NCI-H774 (cell line): Measurements from ENCODE around the gene MAEA.
"Not testable (repeated sequence)": the region's sequence is repeated elsewhere in the genome, so short reads cannot be mapped to it uniquely, and the experiment has no call there.

Source experiments
- DNase-seq: peaks from one replicate; lab custom pipeline; 2025; lab: John Stamatoyannopoulos, UW

MAEA gene

DNA sequence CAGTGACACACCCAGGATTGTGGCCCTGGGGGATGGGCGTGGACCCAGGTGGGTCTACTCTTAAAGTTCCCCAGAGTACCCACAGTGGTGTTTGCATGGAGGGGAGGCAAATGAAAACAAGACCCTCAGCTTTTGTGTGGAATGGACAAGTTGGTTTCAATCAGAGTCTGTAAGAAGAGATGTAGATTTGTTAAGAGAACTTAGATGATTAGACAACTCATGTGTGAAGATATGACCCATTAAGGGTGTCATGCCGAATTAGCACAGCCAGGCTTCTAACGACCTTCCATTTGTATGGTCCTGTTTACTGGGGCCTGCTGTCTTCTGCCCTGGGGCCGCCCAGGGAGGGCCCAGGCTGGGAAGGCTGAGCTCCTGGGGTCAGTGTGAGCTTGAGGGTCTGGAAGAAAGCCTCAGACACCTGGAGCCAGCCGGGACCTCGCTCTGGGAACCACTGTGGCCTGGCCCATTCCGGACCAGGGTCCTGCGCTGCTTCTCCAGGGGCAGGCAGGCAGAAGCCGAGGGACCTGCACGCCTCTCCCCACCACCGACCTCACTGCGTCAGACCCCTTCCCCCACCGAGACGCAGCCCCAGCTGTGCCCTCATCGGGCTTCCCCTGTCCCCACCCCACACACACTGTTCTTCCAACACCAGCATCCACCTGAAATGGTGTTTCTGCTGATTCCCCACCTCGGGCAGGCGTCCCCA lies 77.7 kb downstream of the MAEA start:
- no peak for DNase-seq

GRCh38 chr4:1367936-1368289 lies 78.2 kb downstream of the MAEA start:
- DNase-seq = no peak

DNA sequence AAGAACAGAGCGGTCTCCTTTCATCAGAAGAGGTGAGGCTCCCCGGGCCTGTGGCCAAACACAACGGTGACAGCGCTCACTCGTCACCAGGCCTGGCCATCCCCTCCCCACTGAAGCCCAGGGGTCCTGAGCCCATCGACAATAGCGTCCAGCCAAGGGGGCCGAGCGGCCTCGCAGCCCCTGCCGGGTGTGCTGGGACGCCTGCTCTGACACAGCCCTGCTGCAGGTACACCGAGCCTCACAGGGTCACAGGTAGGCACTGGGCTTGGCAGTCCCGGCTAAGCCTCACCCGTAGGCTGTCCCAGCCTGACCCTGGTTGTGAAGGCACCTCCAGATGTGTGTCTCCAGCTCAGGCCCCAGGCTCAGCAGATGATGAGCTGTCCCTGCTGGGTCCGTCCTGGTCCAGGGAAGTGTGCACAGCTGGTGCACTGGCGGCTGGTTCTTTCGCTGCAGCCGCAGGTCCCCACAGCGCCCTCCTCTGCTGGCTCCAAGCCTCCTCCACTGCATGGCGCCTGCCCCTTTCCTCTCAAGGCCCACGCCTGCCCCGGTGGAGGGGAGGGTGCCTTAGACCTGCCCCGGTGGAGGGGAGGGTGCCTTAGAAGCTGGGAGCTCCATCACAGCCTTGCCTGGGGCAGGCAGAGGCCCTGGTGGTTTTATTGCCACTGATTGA lies 78.9 kb downstream of the MAEA start:
- no peak for DNase-seq

DNA sequence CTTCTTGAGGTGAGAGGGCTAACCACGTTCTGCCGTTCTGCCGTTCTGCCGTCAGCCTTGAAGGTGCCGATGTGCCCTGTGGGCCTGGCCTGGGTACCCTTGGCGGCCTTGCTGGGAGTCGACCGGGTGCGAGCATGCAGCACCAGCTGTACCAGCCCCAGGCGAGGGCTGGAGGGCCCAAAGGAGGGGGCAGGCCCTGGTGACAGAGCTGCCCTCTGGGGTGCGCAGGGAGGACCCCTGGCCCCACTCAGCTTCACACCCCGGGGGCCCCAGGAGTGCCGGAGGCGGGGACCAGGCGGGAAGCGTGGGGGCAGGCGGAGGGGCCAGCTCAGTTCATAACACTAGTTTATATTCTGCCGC lies 79.4 kb downstream of the MAEA start:
- DNase-seq = no peak

GRCh38 chr4:1369479-1370079 lies 79.9 kb downstream of the MAEA start:
- no peak for DNase-seq

GRCh38 chr4:1370321-1371124 lies 80.8 kb downstream of the MAEA start:
- no peak for DNase-seq

GRCh38 chr4:1371176-1372165 lies 81.8 kb downstream of the MAEA start:
- DNase-seq = no peak

DNA sequence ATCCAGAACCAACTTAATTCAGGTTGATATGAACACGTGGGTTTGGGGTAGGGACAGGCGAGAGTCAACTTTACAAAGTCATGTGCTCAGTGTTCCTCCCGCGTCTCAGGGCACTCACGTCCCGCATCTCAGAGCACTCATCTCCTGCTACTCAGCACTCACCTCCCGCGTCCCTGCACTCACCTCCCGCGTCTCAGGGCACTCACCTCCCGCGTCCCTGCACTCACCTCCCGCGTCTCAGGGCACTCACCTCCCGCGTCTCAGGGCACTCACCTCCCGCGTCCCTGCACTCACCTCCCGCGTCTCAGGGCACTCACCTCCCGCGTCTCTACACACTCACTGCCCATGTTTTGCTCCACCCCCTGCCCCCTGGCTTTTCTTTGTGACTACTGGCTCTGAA lies 82.9 kb downstream of the MAEA start:
- DNase-seq = not testable (repeated sequence)

GRCh38 chr4:1373892-1374705 lies 84.4 kb downstream of the MAEA start:
- DNase-seq = no peak

DNA sequence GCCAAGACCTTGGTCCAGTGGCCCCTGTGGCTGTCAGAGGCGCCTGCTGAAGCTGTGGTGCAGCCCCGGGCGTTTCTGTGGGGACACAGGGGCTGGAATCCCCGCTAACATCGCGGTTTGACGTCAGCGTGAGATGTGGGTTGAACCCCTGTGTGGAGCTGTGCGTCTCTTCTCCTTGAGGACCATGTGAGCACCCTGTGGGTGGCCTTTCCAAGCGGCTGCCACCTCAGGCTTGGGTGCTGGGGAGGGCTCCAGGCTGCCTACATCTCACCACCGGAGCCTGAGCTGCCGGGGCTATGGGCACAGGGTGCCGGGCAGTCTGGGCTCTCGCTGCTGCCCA lies 85.0 kb downstream of the MAEA start:
- no peak for DNase-seq

DNA sequence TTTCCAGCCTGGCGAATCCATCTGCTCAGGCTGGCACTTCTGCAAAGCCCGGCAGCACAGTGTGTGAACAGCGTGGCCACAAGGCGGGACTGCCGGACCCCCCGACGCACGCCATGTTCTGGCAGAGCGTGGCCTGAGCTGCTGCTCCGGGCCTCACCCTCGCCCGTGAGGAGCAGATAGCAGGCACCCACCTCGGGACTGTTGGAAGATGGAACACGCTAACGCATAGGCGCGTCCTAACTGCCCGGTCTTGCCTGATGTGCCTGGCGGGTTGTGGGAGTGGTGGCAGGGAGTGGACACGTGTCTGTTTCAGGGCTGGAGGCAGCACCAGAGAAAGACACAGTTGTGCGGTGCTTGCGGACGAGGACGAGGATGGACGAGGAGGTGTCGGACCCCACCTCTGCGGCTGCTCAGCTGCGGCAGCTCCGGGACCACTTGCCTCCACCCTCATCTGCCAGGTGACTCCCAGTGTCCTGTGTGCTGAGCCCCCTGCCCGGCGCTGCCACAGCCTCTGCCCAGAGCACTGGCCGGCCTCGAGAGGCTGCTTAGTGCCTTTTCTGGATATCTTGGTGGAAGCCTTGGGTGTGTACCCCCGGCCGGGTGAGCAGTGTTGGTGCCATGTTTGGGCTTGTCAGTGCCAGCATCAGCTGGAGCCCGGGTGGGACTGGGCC lies 85.5 kb downstream of the MAEA start:
- DNase-seq = no peak

DNA sequence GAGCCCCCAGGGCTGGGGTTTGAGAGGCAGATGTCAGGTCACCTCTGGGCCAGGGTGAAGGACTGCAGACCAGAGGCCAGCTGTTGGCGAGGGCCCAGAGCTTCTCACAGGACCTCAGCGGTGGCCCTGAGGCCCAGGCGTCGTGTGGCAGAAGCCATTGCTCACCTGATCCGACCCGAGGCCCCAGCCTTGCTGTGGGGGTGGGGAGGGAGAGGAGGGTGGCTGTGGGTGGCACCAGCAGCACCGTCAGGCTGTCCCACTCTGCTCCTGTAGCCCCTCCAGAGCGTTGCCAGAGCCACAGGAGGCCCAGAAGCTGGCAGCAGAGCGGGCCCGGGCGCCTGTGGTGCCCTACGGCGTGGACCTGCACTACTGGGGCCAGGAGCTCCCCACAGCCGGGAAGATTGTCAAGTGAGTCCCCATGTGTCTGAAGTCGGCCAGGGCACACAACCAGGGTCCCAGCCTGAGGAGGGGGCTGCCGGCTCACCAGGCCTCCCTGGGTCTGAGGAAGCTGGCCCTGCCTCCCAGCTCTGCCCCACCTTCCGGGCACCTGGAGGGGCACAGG lies 86.2 kb downstream of the MAEA start:
- no peak for DNase-seq

DNA sequence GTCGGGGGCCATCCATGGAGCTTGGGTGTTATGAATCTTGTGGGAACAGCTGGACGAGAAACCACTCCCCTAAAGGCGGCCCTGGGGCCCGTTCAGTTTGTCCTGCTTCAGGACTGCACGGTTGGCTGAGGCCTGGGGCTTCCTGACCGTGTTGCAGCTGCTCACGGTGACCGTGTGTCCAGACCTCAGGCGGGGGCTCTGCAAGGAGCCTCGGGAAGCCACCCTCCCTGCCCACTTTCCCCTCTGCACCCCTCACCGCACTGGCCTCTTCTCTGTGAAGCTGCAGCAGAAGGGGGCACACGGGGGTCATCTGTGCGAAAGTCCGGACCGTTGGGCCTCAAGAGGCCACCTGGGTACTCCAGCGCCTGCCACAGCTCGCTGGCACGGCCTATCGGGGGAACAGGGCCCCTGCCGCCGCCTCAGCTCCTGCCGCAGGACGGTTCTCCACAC lies 86.7 kb downstream of the MAEA start:
- DNase-seq = no peak

GRCh38 chr4:1376841-1377605 lies 87.3 kb downstream of the MAEA start:
- no peak for DNase-seq

DNA sequence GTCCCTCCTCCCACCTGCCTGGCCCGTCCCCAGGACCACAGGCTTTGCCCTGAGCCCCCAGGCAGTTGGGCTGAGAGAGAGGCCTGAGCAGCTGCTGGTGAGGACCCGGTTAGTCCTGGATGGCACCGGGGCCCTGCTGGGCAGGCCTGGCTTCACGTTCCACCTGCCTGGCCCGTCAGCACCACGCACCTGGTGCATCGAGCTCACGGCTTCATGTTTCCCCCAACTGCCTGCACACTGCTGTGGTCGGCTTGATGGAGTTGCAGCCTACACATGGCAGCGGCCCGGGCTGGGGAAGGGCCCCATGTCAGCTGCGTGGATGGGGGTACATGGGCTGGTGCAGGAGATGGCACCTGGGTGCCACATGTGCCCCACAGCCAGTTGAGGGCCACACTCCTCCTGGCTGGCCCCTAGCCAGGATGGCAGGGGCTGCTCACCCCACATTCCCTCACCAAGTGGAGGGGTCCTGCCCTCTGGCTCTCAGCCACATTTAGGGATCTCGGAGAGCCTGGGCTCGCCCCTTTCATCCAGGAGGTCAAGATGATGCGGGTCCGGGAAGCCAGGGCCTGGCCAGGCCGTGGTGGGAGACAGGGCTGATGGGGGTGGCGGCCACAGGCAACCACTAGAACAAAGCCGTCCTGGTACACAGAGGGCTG lies 88.0 kb downstream of the MAEA start:
- DNase-seq = no peak

- DNase-seq = no peak
Observed at GRCh38 chr4:1378559-1379231, 89.0 kb downstream of the MAEA start.

DNA sequence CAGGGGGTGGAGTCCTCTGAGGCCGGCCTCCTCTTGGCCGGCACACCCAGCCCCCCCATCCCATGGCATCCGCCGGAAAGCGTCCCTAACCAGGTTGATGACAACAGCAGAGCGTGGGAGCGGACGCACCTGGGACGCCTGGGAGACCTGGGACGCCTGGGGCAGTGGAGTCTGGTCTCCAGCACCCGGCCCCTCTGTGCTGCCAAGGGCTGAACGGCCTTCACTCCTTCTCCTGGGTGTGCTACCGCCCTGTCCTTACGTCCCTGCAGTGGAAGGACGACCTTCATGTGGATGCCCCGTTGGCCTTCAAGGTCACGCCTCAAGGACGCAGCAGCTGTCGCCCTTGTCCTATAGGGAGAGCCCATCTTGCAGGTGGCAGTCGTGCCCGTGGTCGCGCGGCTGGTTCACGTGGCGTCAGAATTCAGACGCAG lies 89.7 kb downstream of the MAEA start:
- no peak for DNase-seq

- DNase-seq = no peak
Observed at GRCh38 chr4:1379801-1380331, 90.2 kb downstream of the MAEA start.
